HepG2 (cell line): ENCODE data around the gene NOTUM. TPM values are rescaled to one million over a fixed set of nuclear protein-coding genes. Genes with fewer than 3 reads are reported as not detected.

ENCODE experiments used
- ETV6 ChIP-seq: sonication (generic); formaldehyde crosslinking; conservative IDR thresholded peaks from 2 replicates; pipeline ENCODE4 v1.4.0; 2020; ENCODE audit warnings: missing genetic modification reagents
- IKZF4 ChIP-seq: sonication (generic); formaldehyde crosslinking; IDR thresholded peaks from 2 replicates; pipeline ENCODE4 v1.5.1; 2020; ENCODE audit warnings: borderline replicate concordance, mild to moderate bottlenecking, low read depth, missing genetic modification reagents; ENCODE audit errors: not compliant biosample characterization
- NR2F6 ChIP-seq, 2 experiments: IDR thresholded peaks; 2 replicates each; pipeline ENCODE4 v1.6.1; 2016; ENCODE audit warnings: antibody characterized with exemption in 1 of 2, mild to moderate bottlenecking in 1 of 2
- REST ChIP-seq, 2 experiments: IDR thresholded peaks; 2 replicates each; pipeline ENCODE4 v1.6.1; 2011 to 2012; ENCODE audit warnings: low read length in 2 of 2, borderline replicate concordance in 1 of 2, low read depth in 1 of 2, mild to moderate bottlenecking in 1 of 2, moderate library complexity in 1 of 2
- ZNF160 ChIP-seq: sonication (generic); formaldehyde crosslinking; IDR thresholded peaks from 2 replicates; pipeline ENCODE4 v1.8.0; 2022; ENCODE audit warnings: mild to moderate bottlenecking, inconsistent platforms, missing genetic modification reagents
- ZNF205 ChIP-seq: IDR thresholded peaks from 2 replicates; pipeline ENCODE4 v1.6.1; 2018; ENCODE audit warnings: missing biosample characterization, missing genetic modification reagents
- ZNF615 ChIP-seq: sonication (generic); formaldehyde crosslinking; IDR thresholded peaks from 2 replicates; pipeline ENCODE4 v1.5.0; 2020; ENCODE audit warnings: mild to moderate bottlenecking, missing genetic modification reagents, borderline replicate concordance
- ZNF850 ChIP-seq: sonication (generic); formaldehyde crosslinking; conservative IDR thresholded peaks from 2 replicates; pipeline ENCODE4 v1.9.0; 2021; ENCODE audit warnings: mild to moderate bottlenecking, missing genetic modification reagents
- polyA plus RNA-seq, 8 experiments: library from polyadenylated mRNA; depleted of rRNA in 3 of 8; stranded (reverse) in 7 of 8; unstranded in 1 of 8; fragments of >200 nt; fragmentation: Illumina TruSeq in 4 of 8; extraction: Trizol in 4 of 8; gene quantifications; 2 replicates each; pipeline versions ENCODE4 v1.2.1 to v1.2.3, GENCODE V29; 2011 to 2016; ENCODE audit warnings: low read depth in 4 of 8, missing spikeins in 1 of 8, mixed read lengths in 1 of 8; ENCODE audit not compliant: insufficient read depth in 1 of 8
- total RNA-seq, 5 experiments: library from RNA; depleted of rRNA; stranded (reverse); fragments of >200 nt; fragmentation: Illumina TruSeq; extraction: Trizol; gene quantifications; 2 replicates each; pipeline ENCODE4 v1.2.3, GENCODE V29; 2016; ENCODE audit warnings: low read depth in 1 of 5
- TF ChIP-seq, protein P1 (sequence below), 2 experiments: fragments of 450-650 bp in 1 of 2; sonication (generic) in 1 of 2; formaldehyde crosslinking in 1 of 2; IDR thresholded peaks; 2 replicates each; pipeline versions ENCODE4 v1.6.1 to v1.8.0; 2016 to 2022; ENCODE audit warnings: antibody characterized with exemption in 1 of 2, mild to moderate bottlenecking in 1 of 2, missing genetic modification reagents in 1 of 2
- TF ChIP-seq, protein P2 (sequence below): IDR thresholded peaks from 2 replicates; pipeline ENCODE4 v1.6.1; 2016
- TF ChIP-seq, protein P3 (sequence below): sonication (generic); formaldehyde crosslinking; IDR thresholded peaks from 2 replicates; pipeline ENCODE4 v1.5.1; 2020; ENCODE audit warnings: missing genetic modification reagents, mild to moderate bottlenecking, borderline replicate concordance

The NOTUM gene
- total and polyA plus RNA-seq, 2 of the 13 experiments (the other 11 are each of a cell fraction or from before 2014, with no cell fraction given), result 150 to 160 TPM

- TF ChIP-seq, protein P1, sequence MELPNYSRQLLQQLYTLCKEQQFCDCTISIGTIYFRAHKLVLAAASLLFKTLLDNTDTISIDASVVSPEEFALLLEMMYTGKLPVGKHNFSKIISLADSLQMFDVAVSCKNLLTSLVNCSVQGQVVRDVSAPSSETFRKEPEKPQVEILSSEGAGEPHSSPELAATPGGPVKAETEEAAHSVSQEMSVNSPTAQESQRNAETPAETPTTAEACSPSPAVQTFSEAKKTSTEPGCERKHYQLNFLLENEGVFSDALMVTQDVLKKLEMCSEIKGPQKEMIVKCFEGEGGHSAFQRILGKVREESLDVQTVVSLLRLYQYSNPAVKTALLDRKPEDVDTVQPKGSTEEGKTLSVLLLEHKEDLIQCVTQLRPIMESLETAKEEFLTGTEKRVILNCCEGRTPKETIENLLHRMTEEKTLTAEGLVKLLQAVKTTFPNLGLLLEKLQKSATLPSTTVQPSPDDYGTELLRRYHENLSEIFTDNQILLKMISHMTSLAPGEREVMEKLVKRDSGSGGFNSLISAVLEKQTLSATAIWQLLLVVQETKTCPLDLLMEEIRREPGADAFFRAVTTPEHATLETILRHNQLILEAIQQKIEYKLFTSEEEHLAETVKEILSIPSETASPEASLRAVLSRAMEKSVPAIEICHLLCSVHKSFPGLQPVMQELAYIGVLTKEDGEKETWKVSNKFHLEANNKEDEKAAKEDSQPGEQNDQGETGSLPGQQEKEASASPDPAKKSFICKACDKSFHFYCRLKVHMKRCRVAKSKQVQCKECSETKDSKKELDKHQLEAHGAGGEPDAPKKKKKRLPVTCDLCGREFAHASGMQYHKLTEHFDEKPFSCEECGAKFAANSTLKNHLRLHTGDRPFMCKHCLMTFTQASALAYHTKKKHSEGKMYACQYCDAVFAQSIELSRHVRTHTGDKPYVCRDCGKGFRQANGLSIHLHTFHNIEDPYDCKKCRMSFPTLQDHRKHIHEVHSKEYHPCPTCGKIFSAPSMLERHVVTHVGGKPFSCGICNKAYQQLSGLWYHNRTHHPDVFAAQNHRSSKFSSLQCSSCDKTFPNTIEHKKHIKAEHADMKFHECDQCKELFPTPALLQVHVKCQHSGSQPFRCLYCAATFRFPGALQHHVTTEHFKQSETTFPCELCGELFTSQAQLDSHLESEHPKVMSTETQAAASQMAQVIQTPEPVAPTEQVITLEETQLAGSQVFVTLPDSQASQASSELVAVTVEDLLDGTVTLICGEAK (IDR thresholded peaks at IDR 0.05), result no peak
- TF ChIP-seq, protein P1 (CRISPR knock-in tag; IDR thresholded peaks at IDR 0.05), result peak; percentile 93
- TF ChIP-seq, protein P2, sequence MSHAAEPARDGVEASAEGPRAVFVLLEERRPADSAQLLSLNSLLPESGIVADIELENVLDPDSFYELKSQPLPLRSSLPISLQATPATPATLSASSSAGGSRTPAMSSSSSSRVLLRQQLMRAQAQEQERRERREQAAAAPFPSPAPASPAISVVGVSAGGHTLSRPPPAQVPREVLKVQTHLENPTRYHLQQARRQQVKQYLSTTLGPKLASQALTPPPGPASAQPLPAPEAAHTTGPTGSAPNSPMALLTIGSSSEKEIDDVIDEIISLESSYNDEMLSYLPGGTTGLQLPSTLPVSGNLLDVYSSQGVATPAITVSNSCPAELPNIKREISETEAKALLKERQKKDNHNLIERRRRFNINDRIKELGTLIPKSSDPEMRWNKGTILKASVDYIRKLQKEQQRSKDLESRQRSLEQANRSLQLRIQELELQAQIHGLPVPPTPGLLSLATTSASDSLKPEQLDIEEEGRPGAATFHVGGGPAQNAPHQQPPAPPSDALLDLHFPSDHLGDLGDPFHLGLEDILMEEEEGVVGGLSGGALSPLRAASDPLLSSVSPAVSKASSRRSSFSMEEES (CRISPR knock-in tag), result peak; percentile 99
- TF ChIP-seq NR2F6 (IDR thresholded peaks at IDR 0.05), result peak; percentile 79; the same call in 1 of the 2 replicates
- peak; percentile 97 for TF ChIP-seq NR2F6 (CRISPR knock-in tag; IDR thresholded peaks at IDR 0.05)
- TF ChIP-seq ZNF205 (CRISPR knock-in tag), result peak; percentile 84
- TF ChIP-seq, protein P3, sequence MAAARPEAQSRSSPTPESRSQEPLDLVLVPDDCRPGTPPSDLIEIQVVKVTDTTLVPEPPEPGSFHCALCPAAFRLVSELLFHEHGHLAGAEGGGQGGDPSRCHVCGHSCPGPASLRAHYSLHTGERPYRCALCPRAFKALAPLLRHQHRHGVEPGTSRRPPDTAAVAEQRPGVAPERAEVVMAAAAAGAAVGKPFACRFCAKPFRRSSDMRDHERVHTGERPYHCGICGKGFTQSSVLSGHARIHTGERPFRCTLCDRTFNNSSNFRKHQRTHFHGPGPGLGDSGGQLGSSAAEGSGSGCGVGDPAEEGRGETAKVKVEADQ (CRISPR knock-in tag), result peak; percentile 82; the same call in 1 of the 2 replicates
- TF ChIP-seq ZNF160, result peak; percentile 26; the same call in 1 of the 2 replicates
- TF ChIP-seq IKZF4 (CRISPR knock-in tag), result peak; percentile 93
- no peak for TF ChIP-seq ZNF850 (CRISPR knock-in tag)
- TF ChIP-seq ZNF615, result no peak
- TF ChIP-seq ETV6 (CRISPR knock-in tag), result peak; percentile 55; the same call in 1 of the 2 replicates
- peak in 1 of 2 experiments; percentile 4; a peak in 1 of 4 replicates for TF ChIP-seq REST (IDR thresholded peaks at IDR 0.05; ENCODE audit: borderline replicate concordance in 1 of 2, low read depth in 1 of 2, low read length in 2 of 2)
These were observed 6.8 kb upstream of the NOTUM start (continued) for GRCh38 chr17:81967533-81968395.
